A549 (cell line): Measurements from ENCODE around the gene SPDYC.

ENCODE experiments used
- CHD2 ChIP-seq: fragments of 150-350 bp; IDR thresholded peaks from 2 replicates; pipeline ENCODE4 v1.6.1; 2014; ENCODE audit warnings: low read length; ENCODE audit not compliant: partially characterized antibody
- HDAC2 ChIP-seq: fragments of 200-600 bp; sonication (generic); IDR thresholded peaks from 2 replicates; pipeline ENCODE4 v1.6.1; 2016
- HOXA7 ChIP-seq: fragments of 250-450 bp; sonication (Bioruptor Pico); IDR thresholded peaks from 2 replicates; pipeline ENCODE4 v1.5.0; 2020; ENCODE audit warnings: mild to moderate bottlenecking, moderate library complexity
- RAD21 ChIP-seq, 2 experiments: fragments of >200 bp in 1 of 2; sonication (Bioruptor Twin) in 1 of 2; formaldehyde crosslinking in 1 of 2; IDR thresholded peaks in 1 of 2; conservative IDR thresholded peaks in 1 of 2; 2 replicates in 1 of 2; 3 replicates in 1 of 2; pipeline ENCODE4 v1.6.1; 2012 to 2018; ENCODE audit warnings: inconsistent platforms in 1 of 2
- TF ChIP-seq, protein P1 (sequence below): fragments of >200 bp; sonication (Bioruptor Twin); formaldehyde crosslinking; IDR thresholded peaks from 3 replicates; pipeline ENCODE4 v1.6.1; 2016
- TF ChIP-seq, protein P2 (sequence below): fragments of >200 bp; sonication (Bioruptor Twin); formaldehyde crosslinking; IDR thresholded peaks from 3 replicates; pipeline ENCODE4 v1.5.1; 2016

DNA sequence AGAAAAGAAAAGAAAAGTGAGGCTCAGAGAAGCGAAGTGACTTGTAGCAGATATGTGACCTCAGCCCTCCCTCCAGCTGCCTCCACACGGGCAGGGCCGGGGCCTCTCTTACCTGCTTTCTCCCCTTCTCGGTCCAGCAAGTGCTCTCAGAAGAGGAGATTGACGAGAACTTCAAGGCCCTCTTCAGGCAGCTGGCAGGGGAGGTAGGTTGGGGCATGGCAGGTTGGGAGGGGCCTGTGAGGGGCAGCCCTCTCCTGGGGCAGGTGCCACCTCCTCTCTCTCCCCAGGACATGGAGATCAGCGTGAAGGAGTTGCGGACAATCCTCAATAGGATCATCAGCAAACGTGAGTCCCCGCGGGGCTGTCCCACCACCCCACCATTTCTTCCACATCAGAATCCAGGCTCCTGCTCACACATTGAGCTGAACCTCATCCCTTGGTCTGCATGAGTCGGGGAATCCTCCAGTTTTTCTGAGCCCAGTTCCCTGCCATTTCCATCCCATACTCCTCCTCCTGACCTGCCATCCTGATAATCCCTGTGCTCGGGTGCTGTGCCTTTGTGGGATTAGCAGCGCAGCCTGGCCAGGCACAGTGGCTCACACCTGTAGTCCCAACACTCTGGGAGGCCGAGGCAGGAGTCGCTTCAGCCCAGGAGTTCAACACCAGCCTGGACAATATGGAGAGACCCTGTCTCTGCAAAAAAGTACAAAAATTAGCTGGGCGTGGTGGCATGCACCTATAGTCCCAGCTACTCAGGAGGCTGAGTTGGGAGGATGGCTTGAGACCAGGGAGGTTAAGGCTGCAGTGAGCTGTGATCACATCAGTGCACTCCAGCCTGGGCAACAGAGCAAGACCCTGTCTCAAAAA lies 38.1 kb downstream of the SPDYC start:
- TF ChIP-seq, protein P1, sequence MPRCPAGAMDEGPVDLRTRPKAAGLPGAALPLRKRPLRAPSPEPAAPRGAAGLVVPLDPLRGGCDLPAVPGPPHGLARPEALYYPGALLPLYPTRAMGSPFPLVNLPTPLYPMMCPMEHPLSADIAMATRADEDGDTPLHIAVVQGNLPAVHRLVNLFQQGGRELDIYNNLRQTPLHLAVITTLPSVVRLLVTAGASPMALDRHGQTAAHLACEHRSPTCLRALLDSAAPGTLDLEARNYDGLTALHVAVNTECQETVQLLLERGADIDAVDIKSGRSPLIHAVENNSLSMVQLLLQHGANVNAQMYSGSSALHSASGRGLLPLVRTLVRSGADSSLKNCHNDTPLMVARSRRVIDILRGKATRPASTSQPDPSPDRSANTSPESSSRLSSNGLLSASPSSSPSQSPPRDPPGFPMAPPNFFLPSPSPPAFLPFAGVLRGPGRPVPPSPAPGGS = no peak
- TF ChIP-seq HOXA7 (CRISPR knock-in tag) (no peak), HDAC2 (no peak), CHD2 (no peak), RAD21 (conservative IDR thresholded peaks at IDR 0.05 in 1 of 2, IDR thresholded peaks at IDR 0.05 in 1 of 2) (no peak)
- TF ChIP-seq, protein P2, sequence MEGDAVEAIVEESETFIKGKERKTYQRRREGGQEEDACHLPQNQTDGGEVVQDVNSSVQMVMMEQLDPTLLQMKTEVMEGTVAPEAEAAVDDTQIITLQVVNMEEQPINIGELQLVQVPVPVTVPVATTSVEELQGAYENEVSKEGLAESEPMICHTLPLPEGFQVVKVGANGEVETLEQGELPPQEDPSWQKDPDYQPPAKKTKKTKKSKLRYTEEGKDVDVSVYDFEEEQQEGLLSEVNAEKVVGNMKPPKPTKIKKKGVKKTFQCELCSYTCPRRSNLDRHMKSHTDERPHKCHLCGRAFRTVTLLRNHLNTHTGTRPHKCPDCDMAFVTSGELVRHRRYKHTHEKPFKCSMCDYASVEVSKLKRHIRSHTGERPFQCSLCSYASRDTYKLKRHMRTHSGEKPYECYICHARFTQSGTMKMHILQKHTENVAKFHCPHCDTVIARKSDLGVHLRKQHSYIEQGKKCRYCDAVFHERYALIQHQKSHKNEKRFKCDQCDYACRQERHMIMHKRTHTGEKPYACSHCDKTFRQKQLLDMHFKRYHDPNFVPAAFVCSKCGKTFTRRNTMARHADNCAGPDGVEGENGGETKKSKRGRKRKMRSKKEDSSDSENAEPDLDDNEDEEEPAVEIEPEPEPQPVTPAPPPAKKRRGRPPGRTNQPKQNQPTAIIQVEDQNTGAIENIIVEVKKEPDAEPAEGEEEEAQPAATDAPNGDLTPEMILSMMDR = no peak
